Gastrocnemius medialis (tissue), 4 donors: ENCODE measurements around the gene STX10. TPM values are rescaled to one million over a fixed set of nuclear protein-coding genes. Genes with fewer than 3 reads are reported as not detected.

Experiments
- ATAC-seq, 2 donors: fragments of 150-250 bp; one replicate each; pipeline ENCODE4 v1.9.1; 2016
- DNase-seq, 2 donors: peaks; one replicate each; pipeline ENCODE4 v3.0.0-alpha.2; 2019
- H3K27ac ChIP-seq, 4 donors: fragments of 200-600 bp; sonication (generic); 1 replicate in 1 of 4; 2 replicates in 3 of 4; pipeline ENCODE4 v1.5.1; 2016 to 2018; ENCODE audit warnings: mild to moderate bottlenecking in 2 of 4, moderate library complexity in 1 of 4
- H3K27me3 ChIP-seq, 3 donors: fragments of 200-600 bp; sonication (generic) in 2 of 3; 1 replicate in 1 of 3; 2 replicates in 2 of 3; pipeline versions ENCODE4 v1.5.1 to v1.6.0; 2016 to 2019; ENCODE audit warnings: mild to moderate bottlenecking in 1 of 3, moderate library complexity in 1 of 3
- H3K36me3 ChIP-seq, 2 donors: fragments of 200-600 bp; sonication (generic) in 1 of 2; one replicate each; pipeline ENCODE4 v1.5.1; 2017 to 2018
- H3K4me1 ChIP-seq, 2 donors: fragments of 200-600 bp; sonication (generic) in 1 of 2; one replicate each; pipeline ENCODE4 v1.5.1; 2016 to 2017; ENCODE audit warnings: mild to moderate bottlenecking in 2 of 2
- H3K4me3 ChIP-seq, 4 donors: fragments of 200-600 bp; sonication (generic) in 3 of 4; 1 replicate in 1 of 4; 2 replicates in 3 of 4; pipeline ENCODE4 v1.5.1; 2016 to 2019; ENCODE audit warnings: mild to moderate bottlenecking in 2 of 4
- H3K9me3 ChIP-seq, 3 donors: fragments of 200-600 bp; sonication (generic) in 2 of 3; 1 replicate in 1 of 3; 2 replicates in 2 of 3; pipeline ENCODE4 v1.5.1; 2016 to 2019
- POLR2A ChIP-seq, 2 donors: fragments of 450-650 bp; IDR thresholded peaks; one replicate each; pipeline ENCODE4 v1.6.1; 2017; ENCODE audit warnings: antibody characterized with exemption in 2 of 2, mild to moderate bottlenecking in 2 of 2, moderate library complexity in 2 of 2
- in situ Hi-C, 4 donors: fragments of 200-750 bp; cut with MboI; loops; one replicate each; pipeline versions ENCODE4 v1.15.0 to v1.8.0; 2017; ENCODE audit warnings: low sequenced_read_pairs in 4 of 4
- intact Hi-C: fragments of 100-400 bp; cut with DNase I; formaldehyde crosslinking; loops from one replicate; pipeline ENCODE4 v1.15.1; 2023; ENCODE audit warnings: low total_unique reads
- total RNA-seq, 4 donors: library from RNA; depleted of rRNA; stranded (reverse); fragments of >200 nt; gene quantifications; one replicate each; pipeline versions ENCODE4 v1.1.0 to v1.2.3, GENCODE V29; 2016
- TF ChIP-seq, protein P1 (sequence below), 5 experiments: fragments of 450-650 bp in 3 of 5; fragments of 200-600 bp in 2 of 5; sonication (generic) in 2 of 5; IDR thresholded peaks in 4 of 5; conservative IDR thresholded peaks in 1 of 5; 1 replicate in 4 of 5; 2 replicates in 1 of 5; pipeline ENCODE4 v1.5.1; 2016 to 2019; ENCODE audit warnings: antibody characterized with exemption in 5 of 5, mild to moderate bottlenecking in 3 of 5, moderate library complexity in 3 of 5

The STX10 gene
- total RNA-seq, 4 donors from 2014 or later, result 16.5 to 40.7 (median 33.4) TPM

DNA sequence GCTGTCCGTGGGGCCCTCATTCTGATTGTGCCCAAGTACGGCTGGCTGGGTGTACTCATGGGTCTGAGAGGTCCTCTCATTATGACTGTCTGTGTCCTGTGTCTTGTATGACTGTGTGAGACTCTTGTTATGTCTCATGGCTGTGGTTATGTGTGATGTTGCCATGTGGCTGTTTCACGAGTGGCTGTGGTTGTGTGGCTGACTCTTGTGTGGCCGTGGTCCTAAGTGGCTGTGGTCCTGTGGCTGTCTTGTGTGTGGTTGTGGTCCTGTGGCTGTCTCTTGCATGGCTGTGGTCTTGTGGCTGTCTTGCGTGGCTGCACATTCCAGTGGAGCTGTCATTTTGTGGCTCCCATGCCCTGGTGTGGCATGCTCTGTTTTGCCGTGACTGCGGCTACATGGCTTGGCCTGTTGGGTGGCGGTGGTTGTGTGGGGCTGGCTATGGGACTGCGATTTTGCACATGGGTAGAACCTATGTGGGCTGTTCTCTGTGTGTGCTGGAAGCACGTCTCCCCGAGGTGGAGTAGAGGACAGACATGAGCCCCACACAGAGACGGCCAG, 50.1 kb downstream of the STX10 start:
- no peak for TF ChIP-seq POLR2A (IDR thresholded peaks at IDR 0.05)
- TF ChIP-seq, protein P1, sequence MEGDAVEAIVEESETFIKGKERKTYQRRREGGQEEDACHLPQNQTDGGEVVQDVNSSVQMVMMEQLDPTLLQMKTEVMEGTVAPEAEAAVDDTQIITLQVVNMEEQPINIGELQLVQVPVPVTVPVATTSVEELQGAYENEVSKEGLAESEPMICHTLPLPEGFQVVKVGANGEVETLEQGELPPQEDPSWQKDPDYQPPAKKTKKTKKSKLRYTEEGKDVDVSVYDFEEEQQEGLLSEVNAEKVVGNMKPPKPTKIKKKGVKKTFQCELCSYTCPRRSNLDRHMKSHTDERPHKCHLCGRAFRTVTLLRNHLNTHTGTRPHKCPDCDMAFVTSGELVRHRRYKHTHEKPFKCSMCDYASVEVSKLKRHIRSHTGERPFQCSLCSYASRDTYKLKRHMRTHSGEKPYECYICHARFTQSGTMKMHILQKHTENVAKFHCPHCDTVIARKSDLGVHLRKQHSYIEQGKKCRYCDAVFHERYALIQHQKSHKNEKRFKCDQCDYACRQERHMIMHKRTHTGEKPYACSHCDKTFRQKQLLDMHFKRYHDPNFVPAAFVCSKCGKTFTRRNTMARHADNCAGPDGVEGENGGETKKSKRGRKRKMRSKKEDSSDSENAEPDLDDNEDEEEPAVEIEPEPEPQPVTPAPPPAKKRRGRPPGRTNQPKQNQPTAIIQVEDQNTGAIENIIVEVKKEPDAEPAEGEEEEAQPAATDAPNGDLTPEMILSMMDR (IDR thresholded peaks at IDR 0.05 in 4 of 5, conservative IDR thresholded peaks at IDR 0.05 in 1 of 5), result no peak
- H3K4me1 ChIP-seq, result peaks cover 12 to 25% of the 10 kb centered on the region in 2 donors
- intact Hi-C loops, result no loop called here
- in situ Hi-C loops, result loop anchor here in 1 of 4 donors (25.0 kb wide), 1 partner anchor 162 kb away; no protein-coding TSS in a partner anchor
- H3K27me3 ChIP-seq, result no peaks in the 10 kb centered on the region
- ATAC-seq, result no peak
- no peaks in the 10 kb centered on the region for H3K9me3 ChIP-seq
- H3K27ac ChIP-seq, result peak overlapping the region; percentile 71 to 89 (median 84)
- peaks cover 0 to 4% of the 10 kb centered on the region in 2 donors for H3K36me3 ChIP-seq
- peak overlapping the region in 2 of 4 donors; percentile 17 to 45 for H3K4me3 ChIP-seq
- no peak for DNase-seq

DNA sequence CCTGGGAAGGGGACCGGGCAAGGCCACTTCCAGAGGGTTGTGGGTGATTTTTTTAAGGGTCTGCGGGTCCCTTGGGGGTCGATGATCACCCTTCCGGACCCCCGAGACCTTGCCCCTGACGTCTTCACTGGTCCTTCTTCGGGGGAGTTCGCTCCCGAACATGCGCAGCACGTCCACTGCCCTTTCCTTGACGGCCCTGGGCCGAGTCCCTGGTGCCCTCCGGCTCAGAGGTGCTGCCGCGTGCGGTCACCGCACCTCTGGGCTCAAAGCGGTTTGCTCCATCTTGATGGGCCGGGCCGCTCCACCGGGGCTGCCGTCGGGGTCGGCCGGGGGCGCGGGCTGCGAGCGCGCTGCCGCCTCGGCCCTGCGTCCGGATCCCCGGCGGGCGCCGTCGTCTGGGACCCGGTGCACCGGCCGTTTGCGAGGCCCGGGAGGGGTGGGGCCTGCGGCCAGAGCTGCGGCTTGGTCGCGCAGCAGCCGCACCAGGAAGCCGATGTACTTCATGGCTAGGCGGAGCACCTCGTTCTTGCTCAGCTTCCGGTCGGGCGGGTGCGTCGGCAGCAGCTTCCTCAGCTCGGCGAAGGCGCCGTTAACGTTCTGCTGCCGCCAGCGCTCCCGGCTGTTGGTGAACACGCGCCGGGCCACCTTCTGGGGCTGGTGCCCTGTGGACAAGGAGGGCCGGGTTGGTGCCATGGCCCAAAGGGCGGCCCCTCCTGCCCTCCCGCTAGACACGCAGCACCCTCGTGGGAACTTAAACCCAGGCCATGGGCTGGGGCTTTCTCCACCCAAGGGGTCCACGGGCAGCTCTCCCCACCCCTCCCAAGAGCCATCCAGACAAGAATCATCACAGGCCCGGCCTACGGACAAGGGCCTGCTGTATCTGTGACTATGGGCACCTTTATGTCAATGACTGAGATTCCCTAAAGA, 50.8 kb downstream of the STX10 start:
- Histone ChIP-seq H3K4me1 (peaks cover 12 to 25% of the 10 kb centered on the region in 2 donors), H3K27ac (peak overlapping the region; percentile 71 to 89 (median 84)), H3K36me3 (no peaks in the 10 kb centered on the region), H3K4me3 (peak overlapping the region; percentile 23 to 49 (median 46)), H3K27me3 (no peaks in the 10 kb centered on the region), H3K9me3 (no peaks in the 10 kb centered on the region)
- in situ Hi-C loops, result loop anchor here in 1 of 4 donors (10.0 kb wide), 1 partner anchor 115 kb away; no protein-coding TSS in a partner anchor
- peak; percentile 23 to 49 for TF ChIP-seq POLR2A (IDR thresholded peaks at IDR 0.05)
- TF ChIP-seq, protein P1 (IDR thresholded peaks at IDR 0.05 in 4 of 5, conservative IDR thresholded peaks at IDR 0.05 in 1 of 5), result no peak
- intact Hi-C loops, result no loop called here
- ATAC-seq, result peak in 1 of 2 donors; percentile 30
- peak; percentile 53 to 58 for DNase-seq

DNA sequence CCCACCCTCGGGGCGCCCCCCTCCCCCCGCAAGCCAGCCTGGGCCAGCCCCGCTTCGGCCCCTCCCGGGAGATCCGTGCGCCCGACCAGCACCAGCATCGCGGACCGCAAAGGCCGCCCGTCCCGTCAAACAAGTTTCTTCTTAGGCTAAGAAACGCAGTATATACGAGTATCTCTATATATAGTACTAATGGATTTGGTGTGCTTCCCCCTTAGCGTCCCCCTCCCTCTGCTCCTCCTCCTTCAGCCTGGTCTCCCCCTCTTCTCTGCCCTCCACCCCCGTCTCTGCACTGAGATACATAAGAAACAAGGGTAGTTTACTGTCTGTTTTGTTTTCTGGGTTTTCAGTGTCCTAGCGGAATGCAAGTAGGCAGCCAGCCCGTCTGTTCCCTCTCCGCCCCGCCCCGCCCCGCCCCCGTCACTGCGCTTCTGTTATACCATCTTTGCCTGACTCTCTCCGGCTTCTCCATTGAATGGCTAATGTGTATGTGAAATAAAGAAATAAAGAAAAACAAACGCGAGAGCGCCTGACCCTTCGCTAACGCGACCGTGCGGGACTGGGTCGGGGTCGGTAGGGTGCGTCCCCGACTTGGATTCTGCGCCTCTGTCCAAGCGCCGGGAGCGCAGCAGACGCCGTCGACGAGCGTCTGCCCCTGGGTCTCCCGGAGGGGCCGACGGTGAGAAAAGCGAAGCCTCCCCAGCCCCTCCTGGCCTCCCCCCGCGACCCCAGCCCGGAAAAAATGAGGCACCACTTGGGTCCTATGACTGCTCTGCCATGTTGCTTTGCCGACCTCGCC, 51.7 kb downstream of the STX10 start:
- TF ChIP-seq, protein P1 (IDR thresholded peaks at IDR 0.05 in 4 of 5, conservative IDR thresholded peaks at IDR 0.05 in 1 of 5), result no peak
- TF ChIP-seq POLR2A (IDR thresholded peaks at IDR 0.05), result no peak
- in situ Hi-C loops, result loop anchor here in 1 of 4 donors (10.0 kb wide), 1 partner anchor 114 kb away; no protein-coding TSS in a partner anchor
- no peaks in the 10 kb centered on the region for H3K27me3 ChIP-seq

DNA sequence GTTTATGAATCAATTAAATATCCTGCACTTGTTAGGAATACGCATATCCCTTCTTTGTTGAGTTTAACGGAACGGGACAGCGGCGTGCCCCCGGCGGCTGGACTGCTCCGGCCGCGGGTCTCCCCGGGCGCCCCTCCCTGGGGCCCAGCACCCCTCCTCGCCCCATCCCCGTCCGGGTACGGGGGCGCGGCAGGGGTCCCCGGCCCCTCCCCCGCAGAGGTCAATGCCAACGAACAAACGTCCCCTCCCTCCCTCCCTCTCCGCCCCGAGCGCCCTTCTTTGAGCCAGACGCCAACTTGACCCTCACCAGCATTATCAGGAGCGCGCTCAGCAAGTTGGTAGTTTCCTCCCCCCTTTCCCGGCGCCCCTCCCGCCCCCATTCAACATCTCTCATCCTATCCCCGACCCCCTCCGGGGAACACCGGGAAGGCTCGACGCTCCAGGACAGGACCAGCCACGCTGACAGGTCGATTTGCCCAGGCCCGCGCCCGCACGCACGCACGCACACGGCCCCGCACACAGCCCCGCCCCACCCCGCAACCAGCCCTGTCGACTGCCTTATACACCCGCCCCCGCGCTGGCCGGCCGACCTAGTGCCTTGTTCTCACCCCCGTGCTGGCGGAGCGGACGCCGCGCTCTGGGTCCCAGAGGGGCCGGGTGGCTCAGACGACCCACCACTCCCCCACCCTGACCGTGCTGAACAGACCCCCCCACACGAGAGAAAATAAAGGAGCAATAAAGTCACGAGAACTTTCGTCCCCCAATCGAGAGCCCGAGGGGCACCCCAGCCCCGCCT, 52.5 kb downstream of the STX10 start:
- peak overlapping the region; percentile 71 to 89 (median 84) for H3K27ac ChIP-seq
- intact Hi-C loops (no loop called here), in situ Hi-C loops (loop anchor here in 1 of 4 donors (10.0 kb wide), 1 partner anchor 113 kb away; no protein-coding TSS in a partner anchor)
- DNase-seq (no peak), ATAC-seq (no peak)
- H3K36me3 ChIP-seq, result no peaks in the 10 kb centered on the region
- peak overlapping the region; percentile 23 to 49 (median 46) for H3K4me3 ChIP-seq
- peaks cover 14 to 28% of the 10 kb centered on the region in 2 donors for H3K4me1 ChIP-seq
- H3K27me3 ChIP-seq, result no peaks in the 10 kb centered on the region
- no peaks in the 10 kb centered on the region for H3K9me3 ChIP-seq
- TF ChIP-seq, protein P1 (IDR thresholded peaks at IDR 0.05 in 4 of 5, conservative IDR thresholded peaks at IDR 0.05 in 1 of 5), result no peak
- no peak for TF ChIP-seq POLR2A (IDR thresholded peaks at IDR 0.05)

More for the DNA sequence above, 51.7 kb downstream of the STX10 start:
- intact Hi-C loops, result no loop called here
- peak overlapping the region; percentile 71 to 89 (median 84) for H3K27ac ChIP-seq
- H3K4me3 ChIP-seq, result peak overlapping the region; percentile 23 to 49 (median 46)
- peak in 1 of 2 donors; percentile 14 for ATAC-seq
- no peaks in the 10 kb centered on the region for H3K9me3 ChIP-seq
- peaks cover 20 to 28% of the 10 kb centered on the region in 2 donors for H3K4me1 ChIP-seq
- H3K36me3 ChIP-seq, result no peaks in the 10 kb centered on the region
- no peak for DNase-seq
